ENCODE measurements around the gene PDE10A.
"Not testable (repeated sequence)": the region's sequence is repeated elsewhere in the genome, so short reads cannot be mapped to it uniquely, and the experiment has no call there.

PDE10A gene

DNA sequence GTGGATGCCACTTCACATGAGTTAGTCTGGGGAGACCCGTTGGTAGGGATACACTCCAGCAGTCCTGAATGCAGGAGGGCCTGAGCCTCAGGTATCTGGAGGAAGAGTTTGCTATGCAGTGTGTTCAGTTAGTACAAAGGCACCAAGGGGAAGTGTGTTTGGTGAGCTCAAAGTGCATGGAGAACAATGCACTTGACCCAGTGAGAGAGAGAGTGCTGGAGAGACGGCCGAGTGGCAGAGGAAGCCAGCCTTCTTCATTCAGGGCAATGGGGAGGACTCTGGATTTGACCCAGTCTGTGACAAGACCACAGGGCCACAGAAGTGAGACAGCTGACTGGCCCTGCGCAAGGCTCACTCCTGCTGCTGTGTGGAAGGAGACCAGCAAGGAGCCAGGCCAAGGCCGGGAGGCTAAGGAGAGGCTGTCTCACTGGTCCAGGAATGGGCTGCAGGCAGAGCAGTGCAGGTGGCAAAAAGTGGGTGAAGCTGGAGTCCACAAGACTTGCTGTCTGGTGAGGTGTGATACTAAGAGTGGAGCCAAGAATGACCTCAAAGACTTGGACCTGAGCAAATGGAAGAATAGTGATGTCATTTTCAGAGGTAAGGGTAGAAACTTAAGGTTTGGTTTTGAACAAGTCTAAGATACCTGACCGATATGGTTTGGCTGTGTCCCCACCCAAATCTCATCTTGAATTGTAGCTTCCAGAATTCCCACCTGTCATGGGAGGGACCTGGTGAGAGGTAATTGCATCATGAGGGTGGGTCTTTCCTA is 38.0 kb downstream of the PDE10A start:
- DNase-seq (ENCODE audit: low spot score): no peak

DNA sequence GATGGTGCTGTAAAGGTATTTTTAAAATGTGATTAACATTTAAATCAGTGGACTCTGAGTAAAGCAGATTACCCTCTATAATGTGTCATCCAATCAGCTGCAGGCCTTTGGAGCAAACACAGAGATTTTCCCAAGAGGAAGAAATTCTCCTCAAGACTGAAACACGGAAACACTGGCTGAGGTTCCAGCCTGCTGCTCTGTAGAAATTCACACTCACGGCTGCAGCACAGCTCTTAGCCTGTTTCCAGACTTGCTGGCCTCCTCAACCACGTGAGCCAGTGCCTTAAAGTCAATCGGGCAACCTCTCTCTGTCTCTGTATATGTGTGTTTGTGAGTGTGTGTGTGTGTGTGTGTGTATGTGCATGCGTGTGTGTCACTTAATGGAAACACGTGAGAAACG is 41.1 kb downstream of the PDE10A start:
- no peak for DNase-seq (ENCODE audit: low spot score)

DNA sequence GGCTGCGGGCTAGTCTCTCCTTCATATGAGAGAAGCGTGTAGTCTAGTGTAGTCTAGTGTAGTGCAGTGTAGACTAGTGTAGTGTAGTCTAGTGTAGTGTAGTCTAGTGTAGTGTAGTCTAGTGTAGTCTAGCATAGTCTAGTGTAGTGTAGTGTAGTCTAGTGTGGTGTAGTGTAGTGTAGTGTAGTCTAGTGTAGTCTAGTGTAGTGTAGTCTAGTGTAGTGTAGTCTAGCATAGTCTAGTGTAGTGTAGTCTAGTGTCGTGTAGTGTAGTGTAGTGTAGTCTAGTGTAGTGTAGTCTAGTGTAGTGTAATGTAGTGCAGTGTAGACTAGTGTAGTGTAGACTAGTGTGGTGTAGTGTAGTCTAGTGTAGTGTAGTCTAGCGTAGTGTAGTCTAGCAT is 44.1 kb downstream of the PDE10A start:
- not testable (repeated sequence) for DNase-seq (ENCODE audit: low spot score)

GRCh38 chr6:165618241-165618640 is 44.8 kb downstream of the PDE10A start:
- no peak for DNase-seq (ENCODE audit: low spot score)

GRCh38 chr6:165617528-165617927 is 45.5 kb downstream of the PDE10A start:
- no peak for DNase-seq (ENCODE audit: low spot score)

GRCh38 chr6:165616116-165616515 is 46.9 kb downstream of the PDE10A start:
- DNase-seq (ENCODE audit: low spot score): no peak

GRCh38 chr6:165615636-165616035 is 47.4 kb downstream of the PDE10A start:
- DNase-seq (ENCODE audit: low spot score): no peak

DNA sequence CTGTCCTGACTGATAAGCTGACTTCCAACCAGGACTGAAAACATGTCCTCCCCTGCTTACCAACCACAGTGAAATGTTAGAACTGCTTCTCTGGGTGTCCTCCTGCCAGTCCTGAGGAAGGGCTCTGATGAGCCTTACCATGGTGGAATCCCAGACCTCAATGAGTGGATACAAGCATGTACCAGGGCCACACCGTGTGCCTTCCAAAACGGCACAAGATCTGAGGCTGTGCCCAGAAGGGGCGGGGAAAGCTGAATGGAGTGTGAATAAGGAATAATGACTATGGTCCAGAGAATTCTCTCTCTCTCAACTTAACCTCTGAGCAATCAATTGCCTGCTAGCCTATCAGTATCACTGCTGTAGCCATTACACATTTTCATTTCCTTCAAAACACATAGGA is 51.7 kb downstream of the PDE10A start:
- DNase-seq (ENCODE audit: low spot score): no peak

DNA sequence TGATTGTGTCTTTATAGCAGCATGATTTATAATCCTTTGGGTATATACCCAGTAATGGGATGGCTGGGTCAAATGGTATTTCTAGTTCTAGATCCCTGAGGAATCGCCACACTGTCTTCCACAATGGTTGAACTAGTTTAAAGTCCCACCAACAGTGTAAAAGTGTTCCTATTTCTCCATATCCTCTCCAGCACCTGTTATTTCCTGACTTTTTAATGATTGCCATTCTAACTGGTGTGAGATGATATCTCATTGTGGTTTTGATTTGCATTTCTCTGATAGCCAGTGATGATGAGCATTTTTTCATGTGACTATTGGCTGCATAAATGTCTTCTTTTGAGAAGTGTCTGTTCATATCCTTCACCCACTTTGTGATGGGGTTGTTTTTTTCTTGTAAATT is 54.5 kb downstream of the PDE10A start:
- DNase-seq (ENCODE audit: low spot score): not testable (repeated sequence)

GRCh38 chr6:165606740-165607008 is 56.4 kb downstream of the PDE10A start:
- DNase-seq (ENCODE audit: low spot score): no peak

- no peak for DNase-seq (ENCODE audit: low spot score)
These were observed 56.9 kb downstream of the PDE10A start for GRCh38 chr6:165605901-165606739.

- no peak for DNase-seq (ENCODE audit: low spot score)
These were observed 57.7 kb downstream of the PDE10A start for GRCh38 chr6:165605182-165605875.

DNA sequence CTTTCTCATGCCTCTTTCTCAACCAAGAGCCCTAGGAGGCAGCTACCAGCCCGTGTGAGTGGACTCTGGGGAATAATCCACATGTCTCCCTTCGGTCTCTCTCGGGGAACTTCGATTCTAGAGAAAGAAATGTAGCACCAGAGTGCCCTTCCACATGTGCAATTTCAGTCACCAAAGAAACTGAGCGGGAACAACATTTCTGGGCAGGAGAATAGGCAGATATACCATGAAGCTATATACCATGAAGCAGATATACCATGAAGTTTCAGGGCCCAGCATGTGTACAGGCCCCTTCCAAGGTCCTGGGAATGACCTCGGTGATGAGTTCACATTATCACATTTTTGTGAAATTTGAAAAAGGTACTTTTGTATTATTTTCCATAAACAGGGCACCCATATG is 60.8 kb downstream of the PDE10A start:
- DNase-seq (ENCODE audit: low spot score): no peak

- DNase-seq (ENCODE audit: low spot score): no peak
These were observed 62.4 kb downstream of the PDE10A start for GRCh38 chr6:165600606-165601005.

DNA sequence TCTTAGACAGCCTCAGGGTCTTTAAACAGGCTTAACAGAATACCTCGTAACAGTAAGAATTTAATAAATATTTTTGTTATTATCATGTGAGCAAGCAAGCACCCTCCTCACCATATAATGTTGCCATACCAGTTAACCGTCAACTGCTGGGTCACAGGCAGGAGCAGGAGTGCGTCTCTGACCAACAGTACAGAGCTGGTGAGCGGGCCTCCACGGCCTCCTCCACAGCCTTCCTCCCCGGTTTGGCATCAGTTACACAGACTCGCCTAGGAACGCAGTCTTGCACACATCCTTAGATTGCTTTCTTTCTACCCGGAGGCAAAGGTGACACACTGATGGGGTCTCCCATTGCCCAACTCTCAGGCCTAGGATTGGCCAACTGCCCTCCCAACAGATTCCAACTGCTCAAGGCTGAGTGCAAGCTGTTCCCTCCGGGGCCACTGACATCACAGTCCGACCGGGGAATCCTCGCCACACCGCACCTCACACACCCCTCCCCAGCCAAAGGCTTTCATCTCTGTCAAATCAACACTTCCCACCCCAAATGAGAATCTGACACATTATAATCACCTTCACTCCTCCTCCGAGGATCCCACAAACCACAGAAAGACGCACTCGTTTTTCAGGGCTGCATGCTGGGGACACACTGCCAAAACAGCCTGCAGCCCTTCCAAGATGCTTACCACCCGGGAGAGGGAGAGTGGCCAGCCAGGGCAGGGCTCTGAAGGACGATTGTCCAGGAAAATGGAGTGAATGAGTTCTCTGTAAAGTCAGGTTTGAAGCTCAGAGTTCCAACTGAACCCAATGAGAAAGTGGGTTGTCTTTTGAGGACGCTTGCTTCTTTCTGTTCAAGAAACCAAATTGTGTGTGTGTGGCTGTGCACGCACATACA is 63.2 kb downstream of the PDE10A start:
- peak; percentile 53 for DNase-seq (ENCODE audit: low spot score)

- DNase-seq (ENCODE audit: low spot score): no peak
These were observed 63.9 kb downstream of the PDE10A start for GRCh38 chr6:165599121-165599520.

GRCh38 chr6:165597821-165598220 is 65.2 kb downstream of the PDE10A start:
- no peak for DNase-seq (ENCODE audit: low spot score)

DNA sequence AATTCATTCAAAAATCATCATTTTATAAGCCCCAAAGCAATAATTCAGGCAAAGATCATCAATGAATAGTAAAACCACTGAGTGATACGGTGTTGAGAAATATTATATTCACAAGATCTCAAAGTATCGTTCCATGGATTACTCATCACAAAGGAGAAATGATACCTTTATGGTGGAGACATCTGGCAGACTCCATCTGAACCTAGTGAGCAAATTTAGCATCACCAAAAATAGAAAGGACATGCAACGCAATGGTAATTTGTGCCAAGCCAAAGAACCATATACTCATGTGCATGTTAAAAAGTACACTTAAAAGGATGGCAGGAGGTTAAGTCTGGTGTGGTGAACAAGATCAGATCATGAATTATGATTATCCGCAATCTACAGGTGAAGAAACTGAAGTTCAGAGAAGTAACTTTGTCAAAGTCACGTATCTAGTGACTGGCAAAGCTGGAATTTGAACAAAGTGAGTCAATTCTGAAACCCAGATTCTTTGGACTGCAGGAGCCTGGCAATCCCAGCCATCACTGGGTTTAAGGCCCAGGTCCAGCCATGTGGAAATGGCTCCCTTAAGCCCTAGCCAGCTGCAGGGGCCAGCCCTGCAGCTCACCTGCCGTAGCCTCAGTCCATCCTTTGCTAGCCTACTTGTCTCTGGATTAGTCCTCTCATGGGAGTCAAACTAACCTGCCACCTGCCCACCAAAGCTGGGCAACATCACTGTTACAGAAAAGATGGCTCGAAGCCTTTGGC is 68.3 kb downstream of the PDE10A start:
- no peak for DNase-seq (ENCODE audit: low spot score)

DNA sequence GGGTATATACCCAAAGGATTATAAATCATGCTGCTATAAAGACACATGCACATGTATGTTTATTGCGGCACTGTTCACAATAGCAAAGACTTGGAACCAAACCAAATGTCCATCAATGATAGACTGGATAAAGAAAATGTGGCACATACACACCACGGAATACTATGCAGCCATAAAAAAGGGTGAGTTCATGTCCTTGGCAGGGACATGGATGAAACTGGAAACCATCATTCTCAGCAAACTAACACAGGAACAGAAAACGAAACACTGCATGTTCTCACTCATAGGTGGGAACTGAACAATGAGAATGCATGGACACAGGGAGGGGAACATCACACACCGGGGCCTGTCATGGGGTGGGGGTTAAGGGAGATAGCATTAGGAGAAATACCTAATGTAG is 70.1 kb downstream of the PDE10A start:
- DNase-seq (ENCODE audit: low spot score): not testable (repeated sequence)

DNA sequence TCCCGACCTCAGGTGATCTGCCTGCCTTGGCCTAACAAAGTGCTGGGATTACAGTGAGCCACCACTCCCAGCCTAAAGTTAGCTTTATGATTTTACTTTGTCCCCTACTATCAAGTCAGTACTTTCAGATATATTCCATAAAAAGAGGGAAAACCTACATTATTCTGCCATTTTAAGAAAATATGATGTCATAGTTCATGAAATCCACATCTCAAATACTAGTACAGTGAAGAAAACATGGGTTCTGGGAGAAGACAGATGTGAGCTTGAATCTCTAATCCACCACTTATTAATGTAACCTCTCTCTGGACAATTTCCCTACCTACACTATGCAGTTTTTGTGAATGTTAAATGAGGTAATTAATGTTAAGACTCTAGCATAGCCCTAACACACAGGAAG is 74.5 kb downstream of the PDE10A start:
- DNase-seq (ENCODE audit: low spot score): no peak

DNA sequence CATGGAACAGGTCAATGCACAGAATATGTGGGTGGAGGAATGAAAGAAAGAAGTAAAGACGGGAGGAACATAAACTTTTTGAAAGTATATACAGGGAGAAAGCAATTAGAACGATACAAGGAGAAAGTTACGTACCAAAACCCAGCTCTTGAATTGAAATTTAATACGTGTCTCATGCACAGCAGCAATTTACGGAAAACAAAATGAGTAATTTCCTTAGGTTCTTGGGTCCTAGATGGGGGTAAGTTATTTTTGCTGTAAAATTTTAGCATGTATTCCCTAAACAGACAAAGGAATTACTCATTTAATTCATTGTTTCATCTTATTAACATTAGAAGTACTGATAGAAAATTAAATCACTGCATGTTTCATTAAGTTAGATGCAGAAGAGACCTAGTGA is 75.8 kb downstream of the PDE10A start:
- DNase-seq (ENCODE audit: low spot score): no peak

Data from cerebellar cortex (tissue), 1 donor.